ENCODE measurements around the gene DES.

GRCh38 chr2:219386532-219387280 is 31.5 kb upstream of the DES start:
- no peak for TF ChIP-seq CTCF (IDR thresholded peaks at IDR 0.05 in 4 of 5, conservative IDR thresholded peaks at IDR 0.05 in 1 of 5)
- no peak for TF ChIP-seq POLR2A (IDR thresholded peaks at IDR 0.05)

Data from gastrocnemius medialis (tissue), 4 donors.